ENCODE data around the gene ZNF516. TPM values are rescaled to one million over a fixed set of nuclear protein-coding genes. Genes with fewer than 3 reads are reported as not detected.

ZNF516 gene
- total and polyA plus RNA-seq, 4 donors = 2.5 to 12.2 (median 7.6) TPM

DNA sequence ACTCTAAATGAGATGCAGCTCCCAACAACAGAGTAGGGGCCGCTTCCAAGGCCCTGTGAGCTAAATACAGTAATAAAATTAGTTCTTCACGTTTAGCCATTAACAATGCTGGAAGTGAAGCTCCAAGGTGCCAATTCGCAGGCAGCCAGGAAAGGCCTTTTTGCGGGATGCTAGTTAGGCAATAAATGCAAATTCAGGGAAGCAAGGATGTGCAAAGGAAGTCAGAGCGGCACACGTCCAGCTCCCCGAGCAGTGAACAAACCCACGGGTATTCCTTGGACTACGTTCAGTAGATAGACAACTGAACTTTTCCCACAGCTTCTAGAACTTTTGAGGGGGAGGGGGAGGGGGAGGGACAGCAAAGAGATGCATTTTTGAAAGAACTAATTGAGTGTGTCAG lies 6.9 kb downstream of the ZNF516 start:
- Histone ChIP-seq H3K27me3 (ENCODE audit: control insufficient read depth in 4 of 4, insufficient read depth in 4 of 4, low read length in 3 of 4) (no peaks in the 10 kb centered on the region), H3K4me3 (ENCODE audit: low read depth in 1 of 3, low read length in 3 of 3) (no peak overlapping the region), H3K4me1 (ENCODE audit: control insufficient read depth in 4 of 4, insufficient read depth in 4 of 4, low read length in 3 of 4) (peaks cover 0 to 33% (median 20%) of the 10 kb centered on the region in 4 donors), H3K9me3 (ENCODE audit: control insufficient read depth in 4 of 4, low read length in 3 of 4) (no peaks in the 10 kb centered on the region), H3K9ac (ENCODE audit: low read depth in 1 of 2, low read length in 2 of 2) (no peak overlapping the region), H3K36me3 (ENCODE audit: control insufficient read depth in 4 of 4, insufficient read depth in 3 of 4, low read depth in 1 of 4, low read length in 3 of 4) (no peaks in the 10 kb centered on the region), H3K27ac (ENCODE audit: low read depth in 1 of 2, low read length in 2 of 2) (no peak overlapping the region)
- TF ChIP-seq, protein P1, sequence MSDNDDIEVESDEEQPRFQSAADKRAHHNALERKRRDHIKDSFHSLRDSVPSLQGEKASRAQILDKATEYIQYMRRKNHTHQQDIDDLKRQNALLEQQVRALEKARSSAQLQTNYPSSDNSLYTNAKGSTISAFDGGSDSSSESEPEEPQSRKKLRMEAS (IDR thresholded peaks at IDR 0.05) = no peak
- 43% methylated on average over 9 of the region's 9 CpGs for WGBS
- DNase-seq (ENCODE audit: low spot score) = no peak

DNA sequence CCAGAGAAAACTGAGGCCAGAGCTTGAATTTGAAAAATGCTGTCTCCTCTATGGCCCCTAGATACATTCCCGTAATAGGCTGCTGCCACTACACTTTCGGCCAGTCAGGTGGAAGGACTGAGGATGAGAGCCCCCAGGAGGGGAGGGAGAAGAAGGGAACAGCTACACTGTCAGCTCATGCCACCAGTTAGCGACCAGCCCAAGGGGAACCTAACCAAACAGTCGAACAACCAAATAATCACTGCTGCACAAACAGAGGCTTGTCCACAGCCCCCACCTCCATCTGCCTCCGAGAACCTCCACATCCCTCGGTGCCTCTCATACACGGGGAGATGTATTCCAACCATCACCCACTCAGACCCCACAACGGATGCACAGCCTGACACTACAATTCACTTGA lies 7.3 kb downstream of the ZNF516 start:
- no peaks in the 10 kb centered on the region for H3K9me3 ChIP-seq (ENCODE audit: control insufficient read depth in 4 of 4, low read length in 3 of 4)
- H3K4me3 ChIP-seq (ENCODE audit: low read depth in 1 of 3, low read length in 3 of 3) = no peak overlapping the region
- DNase-seq (ENCODE audit: low spot score) = no peak
- H3K36me3 ChIP-seq (ENCODE audit: control insufficient read depth in 4 of 4, insufficient read depth in 3 of 4, low read depth in 1 of 4, low read length in 3 of 4) = no peaks in the 10 kb centered on the region
- 79% methylated on average over 8 of the region's 8 CpGs for WGBS
- H3K9ac ChIP-seq (ENCODE audit: low read depth in 1 of 2, low read length in 2 of 2) = no peak overlapping the region
- H3K4me1 ChIP-seq (ENCODE audit: control insufficient read depth in 4 of 4, insufficient read depth in 4 of 4, low read length in 3 of 4) = peaks cover 0 to 33% (median 20%) of the 10 kb centered on the region in 4 donors
- no peaks in the 10 kb centered on the region for H3K27me3 ChIP-seq (ENCODE audit: control insufficient read depth in 4 of 4, insufficient read depth in 4 of 4, low read length in 3 of 4)
- no peak overlapping the region for H3K27ac ChIP-seq (ENCODE audit: low read depth in 1 of 2, low read length in 2 of 2)
- TF ChIP-seq FOXA1 (IDR thresholded peaks at IDR 0.05) (no peak), NR2F2 (IDR thresholded peaks at IDR 0.05) (no peak), HNF4A (conservative IDR thresholded peaks at IDR 0.05) (no peak), YY1 (IDR thresholded peaks at IDR 0.05) (no peak), RAD21 (IDR thresholded peaks at IDR 0.05) (no peak), FOXA2 (IDR thresholded peaks at IDR 0.05) (no peak), GABPA (IDR thresholded peaks at IDR 0.05 in 1 of 2, conservative IDR thresholded peaks at IDR 0.05 in 1 of 2) (no peak)
- TF ChIP-seq, protein P2, sequence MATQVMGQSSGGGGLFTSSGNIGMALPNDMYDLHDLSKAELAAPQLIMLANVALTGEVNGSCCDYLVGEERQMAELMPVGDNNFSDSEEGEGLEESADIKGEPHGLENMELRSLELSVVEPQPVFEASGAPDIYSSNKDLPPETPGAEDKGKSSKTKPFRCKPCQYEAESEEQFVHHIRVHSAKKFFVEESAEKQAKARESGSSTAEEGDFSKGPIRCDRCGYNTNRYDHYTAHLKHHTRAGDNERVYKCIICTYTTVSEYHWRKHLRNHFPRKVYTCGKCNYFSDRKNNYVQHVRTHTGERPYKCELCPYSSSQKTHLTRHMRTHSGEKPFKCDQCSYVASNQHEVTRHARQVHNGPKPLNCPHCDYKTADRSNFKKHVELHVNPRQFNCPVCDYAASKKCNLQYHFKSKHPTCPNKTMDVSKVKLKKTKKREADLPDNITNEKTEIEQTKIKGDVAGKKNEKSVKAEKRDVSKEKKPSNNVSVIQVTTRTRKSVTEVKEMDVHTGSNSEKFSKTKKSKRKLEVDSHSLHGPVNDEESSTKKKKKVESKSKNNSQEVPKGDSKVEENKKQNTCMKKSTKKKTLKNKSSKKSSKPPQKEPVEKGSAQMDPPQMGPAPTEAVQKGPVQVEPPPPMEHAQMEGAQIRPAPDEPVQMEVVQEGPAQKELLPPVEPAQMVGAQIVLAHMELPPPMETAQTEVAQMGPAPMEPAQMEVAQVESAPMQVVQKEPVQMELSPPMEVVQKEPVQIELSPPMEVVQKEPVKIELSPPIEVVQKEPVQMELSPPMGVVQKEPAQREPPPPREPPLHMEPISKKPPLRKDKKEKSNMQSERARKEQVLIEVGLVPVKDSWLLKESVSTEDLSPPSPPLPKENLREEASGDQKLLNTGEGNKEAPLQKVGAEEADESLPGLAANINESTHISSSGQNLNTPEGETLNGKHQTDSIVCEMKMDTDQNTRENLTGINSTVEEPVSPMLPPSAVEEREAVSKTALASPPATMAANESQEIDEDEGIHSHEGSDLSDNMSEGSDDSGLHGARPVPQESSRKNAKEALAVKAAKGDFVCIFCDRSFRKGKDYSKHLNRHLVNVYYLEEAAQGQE (IDR thresholded peaks at IDR 0.05) = no peak
- TF ChIP-seq, protein P3, sequence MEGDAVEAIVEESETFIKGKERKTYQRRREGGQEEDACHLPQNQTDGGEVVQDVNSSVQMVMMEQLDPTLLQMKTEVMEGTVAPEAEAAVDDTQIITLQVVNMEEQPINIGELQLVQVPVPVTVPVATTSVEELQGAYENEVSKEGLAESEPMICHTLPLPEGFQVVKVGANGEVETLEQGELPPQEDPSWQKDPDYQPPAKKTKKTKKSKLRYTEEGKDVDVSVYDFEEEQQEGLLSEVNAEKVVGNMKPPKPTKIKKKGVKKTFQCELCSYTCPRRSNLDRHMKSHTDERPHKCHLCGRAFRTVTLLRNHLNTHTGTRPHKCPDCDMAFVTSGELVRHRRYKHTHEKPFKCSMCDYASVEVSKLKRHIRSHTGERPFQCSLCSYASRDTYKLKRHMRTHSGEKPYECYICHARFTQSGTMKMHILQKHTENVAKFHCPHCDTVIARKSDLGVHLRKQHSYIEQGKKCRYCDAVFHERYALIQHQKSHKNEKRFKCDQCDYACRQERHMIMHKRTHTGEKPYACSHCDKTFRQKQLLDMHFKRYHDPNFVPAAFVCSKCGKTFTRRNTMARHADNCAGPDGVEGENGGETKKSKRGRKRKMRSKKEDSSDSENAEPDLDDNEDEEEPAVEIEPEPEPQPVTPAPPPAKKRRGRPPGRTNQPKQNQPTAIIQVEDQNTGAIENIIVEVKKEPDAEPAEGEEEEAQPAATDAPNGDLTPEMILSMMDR (IDR thresholded peaks at IDR 0.05; ENCODE audit: low read depth, low read length, missing input control) = no peak
- TF ChIP-seq, protein P1 (IDR thresholded peaks at IDR 0.05) = no peak

DNA sequence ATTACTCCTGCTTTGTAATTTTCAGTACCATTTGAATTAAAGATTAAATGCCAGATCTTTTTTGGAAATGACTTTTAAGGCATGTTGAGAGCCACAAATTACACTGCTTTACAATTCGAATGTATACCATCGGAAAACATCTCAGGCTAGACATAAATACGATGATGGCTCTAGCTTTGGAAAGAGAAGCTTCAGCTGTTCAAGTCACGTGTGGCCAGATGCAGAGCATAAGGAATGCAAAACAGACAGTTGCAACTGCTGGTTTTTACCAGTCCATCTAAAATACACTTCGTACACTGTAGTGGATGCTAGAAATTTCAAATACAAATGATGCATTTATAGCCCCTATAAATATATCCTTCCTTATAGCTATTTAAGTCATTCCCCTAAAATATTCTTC lies 8.0 kb downstream of the ZNF516 start:
- Histone ChIP-seq H3K4me3 (ENCODE audit: low read depth in 1 of 3, low read length in 3 of 3) (no peak overlapping the region), H3K9me3 (ENCODE audit: control insufficient read depth in 4 of 4, low read length in 3 of 4) (no peaks in the 10 kb centered on the region), H3K4me1 (ENCODE audit: control insufficient read depth in 4 of 4, insufficient read depth in 4 of 4, low read length in 3 of 4) (peaks cover 0 to 26% (median 16%) of the 10 kb centered on the region in 4 donors), H3K27ac (ENCODE audit: low read depth in 1 of 2, low read length in 2 of 2) (no peak overlapping the region), H3K9ac (ENCODE audit: low read depth in 1 of 2, low read length in 2 of 2) (no peak overlapping the region), H3K36me3 (ENCODE audit: control insufficient read depth in 4 of 4, insufficient read depth in 3 of 4, low read depth in 1 of 4, low read length in 3 of 4) (no peaks in the 10 kb centered on the region), H3K27me3 (ENCODE audit: control insufficient read depth in 4 of 4, insufficient read depth in 4 of 4, low read length in 3 of 4) (no peaks in the 10 kb centered on the region)
- DNase-seq (ENCODE audit: low spot score) = no peak
- TF ChIP-seq NR2F2 (IDR thresholded peaks at IDR 0.05) = no peak
- TF ChIP-seq HNF4G (IDR thresholded peaks at IDR 0.05) = no peak
- TF ChIP-seq TAF1 (conservative IDR thresholded peaks at IDR 0.05) = no peak
- no peak for TF ChIP-seq FOXA1 (IDR thresholded peaks at IDR 0.05)
- TF ChIP-seq GABPA (IDR thresholded peaks at IDR 0.05 in 1 of 2, conservative IDR thresholded peaks at IDR 0.05 in 1 of 2) = no peak
- TF ChIP-seq, protein P3 (IDR thresholded peaks at IDR 0.05; ENCODE audit: low read depth, low read length, missing input control) = no peak
- TF ChIP-seq RAD21 (IDR thresholded peaks at IDR 0.05) = no peak
- no peak for TF ChIP-seq FOXA2 (IDR thresholded peaks at IDR 0.05)
- TF ChIP-seq, protein P1 (IDR thresholded peaks at IDR 0.05) = no peak
- TF ChIP-seq RXRA (IDR thresholded peaks at IDR 0.05) = no peak
- no peak for TF ChIP-seq JUND (IDR thresholded peaks at IDR 0.05)
- WGBS = 88% methylated on average over 5 of the region's 5 CpGs

All from liver (tissue), 9 donors.